GM15510 (cell line): ENCODE results near the gene MYO1F.

Experiments
- POLR2A ChIP-seq: IDR thresholded peaks from 3 replicates; pipeline ENCODE4 v1.6.1; 2011; ENCODE audit warnings: borderline replicate concordance; ENCODE audit not compliant: insufficient read length; ENCODE audit errors: extremely low read depth

MYO1F gene

GRCh38 chr19:8576273-8576993 lies 809 bp downstream of the MYO1F start:
- no peak for TF ChIP-seq POLR2A

DNA sequence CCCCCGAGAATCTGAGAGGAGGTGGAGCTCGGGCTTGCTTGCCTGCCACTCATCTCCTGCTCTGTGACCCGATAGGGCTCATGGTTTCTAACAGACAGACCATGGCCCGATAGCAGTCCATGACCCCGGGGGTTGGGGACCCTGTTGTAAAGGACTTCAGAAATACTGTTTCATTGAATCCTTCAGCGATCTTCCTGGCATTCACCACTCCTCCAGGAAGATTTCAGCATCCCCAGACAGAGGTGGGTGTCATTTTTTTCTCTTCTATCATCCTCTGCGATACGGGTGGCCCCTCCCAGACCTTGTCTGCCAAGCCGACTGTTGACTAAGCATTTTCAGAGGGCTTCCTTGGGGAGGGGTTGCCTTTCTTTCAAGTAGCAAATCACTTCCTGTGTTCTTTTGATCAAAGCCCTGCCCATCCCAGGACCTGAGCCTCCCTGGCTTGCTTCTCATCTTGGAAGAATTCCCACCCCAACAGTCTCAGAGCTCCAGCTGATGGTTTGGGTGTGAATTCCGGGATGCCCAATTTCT lies 1.7 kb downstream of the MYO1F start:
- TF ChIP-seq POLR2A, result no peak

DNA sequence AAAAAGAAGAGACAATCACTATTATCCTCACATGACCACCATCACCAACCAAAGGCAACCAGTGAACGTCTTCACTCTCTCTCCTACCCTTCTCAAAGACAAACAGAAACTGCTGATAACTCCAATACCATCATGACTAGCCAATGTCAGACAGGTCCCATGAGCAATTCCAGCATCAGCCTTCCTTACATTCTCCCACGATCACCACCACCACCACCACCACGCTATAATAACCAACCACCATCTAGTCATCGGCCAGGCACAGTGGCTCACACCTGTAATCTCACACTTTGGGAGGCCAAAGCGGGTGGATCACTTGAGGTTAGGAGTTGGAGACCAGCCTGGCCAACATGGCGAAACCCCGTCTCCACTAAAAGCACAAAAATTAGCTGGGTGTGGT lies 3.9 kb downstream of the MYO1F start:
- no peak for TF ChIP-seq POLR2A

GRCh38 chr19:8571006-8571411 lies 6.2 kb downstream of the MYO1F start:
- TF ChIP-seq POLR2A, result no peak

GRCh38 chr19:8569066-8569771 lies 8.0 kb downstream of the MYO1F start:
- TF ChIP-seq POLR2A, result no peak

GRCh38 chr19:8567522-8568172 lies 9.6 kb downstream of the MYO1F start:
- no peak for TF ChIP-seq POLR2A

DNA sequence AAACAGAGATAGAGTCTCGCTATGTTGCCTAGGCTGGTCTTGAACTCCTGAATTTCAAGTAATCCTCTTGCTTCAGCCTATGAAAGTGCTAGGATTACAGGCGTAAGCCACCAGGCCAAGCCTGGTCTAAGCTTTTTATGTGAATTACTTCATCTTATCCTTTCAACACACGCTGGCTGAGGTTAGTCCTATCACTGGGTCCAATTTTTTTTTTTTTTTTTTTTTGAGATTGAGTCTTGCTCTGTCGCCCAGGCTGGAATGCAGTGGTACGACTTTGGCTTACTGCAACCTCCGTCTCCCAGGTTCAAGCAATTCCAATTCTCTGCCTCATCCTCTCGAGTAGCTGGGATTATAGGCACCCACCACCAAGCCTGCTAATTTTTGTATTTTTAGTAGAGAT lies 10.4 kb downstream of the MYO1F start:
- no peak for TF ChIP-seq POLR2A

- TF ChIP-seq POLR2A, result no peak
Measured at GRCh38 chr19:8561075-8561764, 16.0 kb downstream of the MYO1F start.

- TF ChIP-seq POLR2A, result no peak
Measured at GRCh38 chr19:8558325-8558724, 18.9 kb downstream of the MYO1F start.

DNA sequence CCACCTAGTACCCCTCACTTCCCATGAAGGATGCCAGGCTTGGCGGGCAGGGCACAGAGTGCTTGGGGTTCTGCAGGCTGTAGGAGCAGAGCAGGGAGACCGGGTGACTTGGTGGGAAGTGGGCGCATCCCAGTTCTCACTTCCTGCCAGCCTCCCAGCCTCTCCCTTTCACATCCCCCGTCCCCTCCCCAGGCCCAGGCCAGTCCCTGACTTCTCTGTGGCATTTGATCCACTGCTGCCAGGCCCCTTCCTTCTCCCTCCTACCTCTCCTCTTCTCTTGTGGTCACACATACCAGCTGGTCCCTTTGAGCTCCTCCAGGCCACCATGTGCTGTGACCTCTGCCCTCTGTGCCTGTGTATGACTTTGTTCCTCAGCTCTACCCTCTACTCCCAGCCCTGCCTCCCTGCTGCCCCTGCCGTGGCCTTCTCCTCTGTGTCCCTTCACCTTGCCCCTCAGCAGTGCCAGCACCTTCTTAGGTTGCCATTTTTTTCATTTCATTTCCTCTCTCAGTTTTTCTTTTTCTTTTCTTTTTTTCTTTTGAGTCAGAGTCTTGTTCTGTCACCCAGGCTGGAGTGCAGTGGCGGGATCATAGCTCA lies 19.5 kb downstream of the MYO1F start:
- no peak for TF ChIP-seq POLR2A

- no peak for TF ChIP-seq POLR2A
Measured at GRCh38 chr19:8552810-8553209, 24.4 kb downstream of the MYO1F start.

DNA sequence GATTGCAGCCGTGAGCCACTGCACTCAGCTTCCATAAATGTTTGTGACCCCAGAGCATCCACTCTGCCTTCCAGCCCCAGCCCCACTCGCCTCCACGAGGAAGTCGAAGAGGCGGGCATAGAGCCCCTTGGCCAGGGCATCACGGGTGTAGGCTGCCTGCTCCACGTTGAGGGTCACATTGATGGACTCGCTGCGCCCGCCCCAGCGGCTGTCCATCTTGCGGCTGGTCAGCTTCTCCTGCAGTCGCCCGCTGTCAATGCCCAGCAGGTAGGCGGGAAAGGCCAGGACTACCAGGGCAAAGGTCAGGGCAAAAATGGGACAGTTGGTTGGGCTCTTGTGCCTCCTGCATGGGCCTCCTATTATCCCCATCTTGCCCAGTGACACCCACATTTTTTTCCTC lies 27.2 kb downstream of the MYO1F start:
- TF ChIP-seq POLR2A, result no peak

DNA sequence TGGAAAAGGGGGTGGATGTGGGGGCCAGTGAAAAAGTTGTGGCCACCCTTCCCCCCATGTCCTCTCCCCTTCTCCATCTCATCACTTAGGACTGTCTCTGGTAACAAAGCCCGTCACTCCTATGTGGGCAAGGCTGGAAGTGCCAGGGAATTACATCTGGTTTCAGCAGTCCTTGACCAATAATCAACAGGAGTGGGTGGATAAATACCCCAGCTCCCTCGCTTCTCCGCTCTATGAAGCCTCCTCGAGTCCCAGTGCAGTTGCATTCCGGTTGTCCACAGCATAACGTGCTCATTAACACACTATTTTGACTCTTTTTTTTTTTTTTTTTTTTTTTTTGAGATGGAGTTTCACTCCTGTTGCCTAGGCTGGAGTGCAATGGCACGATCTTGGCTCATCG lies 31.5 kb downstream of the MYO1F start:
- no peak for TF ChIP-seq POLR2A

DNA sequence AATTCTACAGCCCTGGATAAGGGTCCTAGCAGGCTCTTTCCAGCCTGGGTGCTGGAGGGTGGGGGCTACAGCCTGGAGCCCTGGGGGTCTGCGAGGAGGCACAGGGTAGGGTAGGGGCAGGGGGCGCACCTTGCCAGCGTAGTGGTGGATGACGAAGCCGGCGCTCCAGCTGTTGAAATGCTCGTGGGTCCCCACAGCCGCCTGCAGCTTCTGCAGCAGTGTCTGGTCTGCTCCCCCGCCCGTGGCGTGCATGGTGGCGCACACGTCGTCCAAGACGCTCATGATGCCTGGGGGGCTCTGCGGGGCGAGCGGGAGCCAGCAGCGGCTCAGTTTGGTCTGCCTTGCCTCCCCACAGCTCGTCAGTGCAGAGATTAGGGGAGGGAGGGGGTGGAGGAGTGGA lies 33.1 kb downstream of the MYO1F start:
- TF ChIP-seq POLR2A, result no peak
